C1 segment of cervical spinal cord (tissue), 14 donors: ENCODE measurements around the gene TUBB1.
A peak's percentile ranks its signal among the peaks of the same experiment; 100 is the strongest.
"Not testable (repeated sequence)": the region's sequence is repeated elsewhere in the genome, so short reads cannot be mapped to it uniquely, and the experiment has no call there.

Experiments
- DNase-seq, 14 donors: peaks; one replicate each; lab custom pipeline; 2025; lab: John Stamatoyannopoulos, UW

Gene TUBB1

GRCh38 chr20:59005523-59006166 is 13.6 kb upstream of the TUBB1 start:
- peak in 1 of 14 donors; percentile 21 for DNase-seq

GRCh38 chr20:59006167-59006863 is 12.9 kb upstream of the TUBB1 start:
- peak in 1 of 14 donors; percentile 44 for DNase-seq

GRCh38 chr20:59006864-59007664 is 12.2 kb upstream of the TUBB1 start, which contains the start of gene CTSZ:
Gene CTSZ (minus strand): TSS chr20:59007254. CDS start chr20:59007128, 126 bp downstream.
- DNase-seq = peak in 4 of 14 donors; percentile 28 to 57 (median 48)

- peak in 9 of 14 donors; percentile 18 to 69 (median 51) for DNase-seq
These were observed 11.3 kb upstream of the TUBB1 start for GRCh38 chr20:59007665-59008511.

GRCh38 chr20:59008715-59009336 is 10.4 kb upstream of the TUBB1 start:
- no peak for DNase-seq

- DNase-seq = no peak
These were observed 8.8 kb upstream of the TUBB1 start for GRCh38 chr20:59010321-59010994.

- DNase-seq = no peak
These were observed 8.0 kb upstream of the TUBB1 start for GRCh38 chr20:59010995-59011873.

- not testable (repeated sequence) for DNase-seq
These were observed 7.4 kb upstream of the TUBB1 start for GRCh38 chr20:59011874-59012157.

GRCh38 chr20:59013031-59013951 is 5.9 kb upstream of the TUBB1 start:
- no peak for DNase-seq

- no peak for DNase-seq
These were observed 5.1 kb upstream of the TUBB1 start for GRCh38 chr20:59013959-59014608.

- no peak for DNase-seq
These were observed 4.4 kb upstream of the TUBB1 start for GRCh38 chr20:59014680-59015389.

GRCh38 chr20:59015411-59015810 is 3.8 kb upstream of the TUBB1 start:
- DNase-seq = no peak

GRCh38 chr20:59015812-59016711 is 3.2 kb upstream of the TUBB1 start:
- no peak for DNase-seq

- DNase-seq = no peak
These were observed 2.3 kb upstream of the TUBB1 start for GRCh38 chr20:59016795-59017492.

- DNase-seq = no peak
These were observed 1.6 kb upstream of the TUBB1 start for GRCh38 chr20:59017493-59018231.
